ENCODE measurements around the gene ZNF492. TPM values are rescaled to one million over a fixed set of nuclear protein-coding genes. Genes with fewer than 3 reads are reported as not detected.
"Not testable (repeated sequence)": the region's sequence is repeated elsewhere in the genome, so short reads cannot be mapped to it uniquely, and the experiment has no call there.

ZNF492 gene
- total RNA-seq, 1 experiment from 2014 or later, result 3.0 TPM

DNA sequence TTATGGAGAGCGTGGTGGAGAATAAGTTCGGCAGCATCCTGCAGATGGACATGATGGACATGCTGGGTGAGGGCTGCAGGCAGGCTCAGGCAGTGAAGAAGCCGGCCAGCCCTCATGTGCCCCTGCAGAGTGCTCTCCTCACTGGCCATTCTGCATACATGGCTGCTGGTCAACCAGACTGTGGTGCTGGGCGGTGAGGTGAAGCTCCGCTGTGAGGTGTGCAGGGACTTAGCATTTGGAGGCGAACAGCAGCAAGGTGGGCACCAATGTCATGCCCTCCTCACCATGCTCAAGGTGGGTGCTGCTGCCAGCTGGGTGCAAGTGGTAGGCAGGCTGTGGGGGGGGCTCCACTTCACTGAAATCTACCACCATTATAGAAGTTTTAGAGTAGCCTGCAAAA, 5.7 kb upstream of the ZNF492 start:
- no peak for ATAC-seq
- Histone ChIP-seq H3K4me1 (ENCODE audit: insufficient read depth, low read length) (no peaks in the 10 kb centered on the region), H3K4me3 (ENCODE audit: low read length) (no peak overlapping the region), H3K36me3 (ENCODE audit: low read depth, low read length) (no peaks in the 10 kb centered on the region), H3K9me2 (replicated peaks; ENCODE audit: low read length) (no peaks in the 10 kb centered on the region), H3K79me2 (ENCODE audit: low read length) (no peaks in the 10 kb centered on the region), H3F3A (ENCODE audit: low read length, unreplicated experiment) (no peaks in the 10 kb centered on the region), H2AFZ (ENCODE audit: low read length) (no peak overlapping the region), H3K9me3 (ENCODE audit: low read length) (peaks cover 15% of the 10 kb centered on the region; the same call in 1 of the 2 replicates), H3K27me3 (ENCODE audit: low read length) (no peaks in the 10 kb centered on the region), H3K9ac (ENCODE audit: low read length) (no peak overlapping the region), H3K27ac (ENCODE audit: low read length) (no peak overlapping the region), H3K4me2 (ENCODE audit: low read length) (no peak overlapping the region), H4K20me1 (ENCODE audit: low read length) (no peaks in the 10 kb centered on the region)
- DNase-seq, result no peak
- BruUV-seq (replicated peaks), result no TSS peak
- POLR2A ChIA-PET (ENCODE audit: unreplicated experiment), result no interaction called here
- TF ChIP-seq, protein P1, sequence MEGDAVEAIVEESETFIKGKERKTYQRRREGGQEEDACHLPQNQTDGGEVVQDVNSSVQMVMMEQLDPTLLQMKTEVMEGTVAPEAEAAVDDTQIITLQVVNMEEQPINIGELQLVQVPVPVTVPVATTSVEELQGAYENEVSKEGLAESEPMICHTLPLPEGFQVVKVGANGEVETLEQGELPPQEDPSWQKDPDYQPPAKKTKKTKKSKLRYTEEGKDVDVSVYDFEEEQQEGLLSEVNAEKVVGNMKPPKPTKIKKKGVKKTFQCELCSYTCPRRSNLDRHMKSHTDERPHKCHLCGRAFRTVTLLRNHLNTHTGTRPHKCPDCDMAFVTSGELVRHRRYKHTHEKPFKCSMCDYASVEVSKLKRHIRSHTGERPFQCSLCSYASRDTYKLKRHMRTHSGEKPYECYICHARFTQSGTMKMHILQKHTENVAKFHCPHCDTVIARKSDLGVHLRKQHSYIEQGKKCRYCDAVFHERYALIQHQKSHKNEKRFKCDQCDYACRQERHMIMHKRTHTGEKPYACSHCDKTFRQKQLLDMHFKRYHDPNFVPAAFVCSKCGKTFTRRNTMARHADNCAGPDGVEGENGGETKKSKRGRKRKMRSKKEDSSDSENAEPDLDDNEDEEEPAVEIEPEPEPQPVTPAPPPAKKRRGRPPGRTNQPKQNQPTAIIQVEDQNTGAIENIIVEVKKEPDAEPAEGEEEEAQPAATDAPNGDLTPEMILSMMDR (conservative IDR thresholded peaks at IDR 0.05; ENCODE audit: low read depth, low read length), result no peak
- TF ChIP-seq EZH2phosphoT487 (IDR thresholded peaks at IDR 0.05; ENCODE audit: borderline replicate concordance, low read length), result no peak
- no peak for TF ChIP-seq EZH2 (IDR thresholded peaks at IDR 0.05; ENCODE audit: low read length, unreplicated experiment)
- CTCF ChIA-PET, result no interaction called here
- intact Hi-C loops (cut with micrococcal nuclease), result no loop called here

DNA sequence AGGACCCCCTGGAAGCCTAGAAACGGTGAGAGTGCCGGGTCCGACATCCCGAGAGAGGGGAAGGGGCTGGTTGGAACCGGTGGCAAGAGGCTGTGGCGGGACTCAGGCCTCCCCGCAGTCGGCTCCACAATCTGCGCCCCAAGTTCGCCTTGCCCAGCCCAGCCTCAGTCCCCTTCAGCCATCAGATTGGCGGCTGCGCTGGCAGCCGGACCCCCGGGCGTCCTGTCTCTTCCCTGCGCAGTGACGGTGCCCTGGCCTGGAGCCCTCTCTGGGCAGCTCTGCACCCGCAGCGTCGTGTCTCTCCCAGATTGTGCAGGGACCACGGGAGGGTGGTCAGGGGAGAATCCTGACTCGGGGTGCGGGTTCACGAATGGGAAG, 315 bp downstream of the ZNF492 start:
- intact Hi-C loops (cut with micrococcal nuclease), result no loop called here
- no peak for DNase-seq
- peak overlapping the region; percentile 75 for H3K4me2 ChIP-seq (ENCODE audit: low read length)
- peak overlapping the region; percentile 85 for H3K4me3 ChIP-seq (ENCODE audit: low read length)
- peak overlapping the region; percentile 68 for H3K9ac ChIP-seq (ENCODE audit: low read length)
- peak; percentile 45 for ATAC-seq
- H3K27ac ChIP-seq (ENCODE audit: low read length), result no peak overlapping the region
- no peaks in the 10 kb centered on the region for H3F3A ChIP-seq (ENCODE audit: low read length, unreplicated experiment)
- POLR2A ChIA-PET (ENCODE audit: unreplicated experiment), result no interaction called here
- H3K9me2 ChIP-seq (replicated peaks; ENCODE audit: low read length), result no peaks in the 10 kb centered on the region
- BruUV-seq (replicated peaks), result TSS peak; percentile 81
- no peaks in the 10 kb centered on the region for H3K4me1 ChIP-seq (ENCODE audit: insufficient read depth, low read length)
- H2AFZ ChIP-seq (ENCODE audit: low read length), result peak overlapping the region; percentile 77
- H4K20me1 ChIP-seq (ENCODE audit: low read length), result no peaks in the 10 kb centered on the region
- CTCF ChIA-PET, result no interaction called here
- peaks cover 7% of the 10 kb centered on the region; the same call in 1 of the 2 replicates for H3K36me3 ChIP-seq (ENCODE audit: low read depth, low read length)
- peaks cover 14% of the 10 kb centered on the region for H3K79me2 ChIP-seq (ENCODE audit: low read length)
- no peaks in the 10 kb centered on the region for H3K27me3 ChIP-seq (ENCODE audit: low read length)
- TF ChIP-seq EZH2phosphoT487 (IDR thresholded peaks at IDR 0.05; ENCODE audit: borderline replicate concordance, low read length) (no peak), EZH2 (IDR thresholded peaks at IDR 0.05; ENCODE audit: low read length, unreplicated experiment) (no peak)
- TF ChIP-seq, protein P1 (conservative IDR thresholded peaks at IDR 0.05; ENCODE audit: low read depth, low read length), result no peak
- H3K9me3 ChIP-seq (ENCODE audit: low read length), result peaks cover 17% of the 10 kb centered on the region

GRCh38 chr19:22685493-22685892, 51.4 kb downstream of the ZNF492 start:
- H2AFZ ChIP-seq (ENCODE audit: low read length); H3K4me1 ChIP-seq (ENCODE audit: insufficient read depth, low read length); H3K4me3 ChIP-seq (ENCODE audit: low read length); H3K4me2 ChIP-seq (ENCODE audit: low read length); H3K9ac ChIP-seq (ENCODE audit: low read length); BruUV-seq (replicated peaks); intact Hi-C loops (cut with micrococcal nuclease); H3K36me3 ChIP-seq (ENCODE audit: low read depth, low read length); CTCF ChIA-PET; H3K27ac ChIP-seq (ENCODE audit: low read length); H3K27me3 ChIP-seq (ENCODE audit: low read length); DNase-seq; H4K20me1 ChIP-seq (ENCODE audit: low read length); H3K79me2 ChIP-seq (ENCODE audit: low read length); ATAC-seq; H3K9me2 ChIP-seq (replicated peaks; ENCODE audit: low read length); POLR2A ChIA-PET (ENCODE audit: unreplicated experiment); H3F3A ChIP-seq (ENCODE audit: low read length, unreplicated experiment): not testable (repeated sequence)
- peaks cover 37% of the 10 kb centered on the region for H3K9me3 ChIP-seq (ENCODE audit: low read length)

DNA sequence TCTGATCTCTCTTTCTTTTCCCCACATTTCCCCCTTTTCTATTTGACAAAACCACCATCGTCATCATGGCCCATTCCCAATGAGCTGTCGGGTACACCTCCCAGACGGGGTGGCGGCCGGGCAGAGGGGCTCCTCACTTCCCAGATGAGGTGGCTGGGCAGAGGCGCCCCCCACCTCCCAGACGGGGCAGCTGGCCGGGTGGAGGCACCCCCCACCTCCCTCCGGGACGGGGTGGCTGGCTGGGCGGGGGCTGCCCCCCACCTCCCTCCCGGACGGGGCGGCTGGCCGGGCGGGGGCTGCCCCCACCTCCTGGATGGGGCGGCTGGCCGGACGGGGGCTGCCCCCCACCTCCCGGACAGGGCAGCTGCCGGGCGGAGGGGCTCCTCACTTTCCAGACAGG, 68.5 kb downstream of the ZNF492 start:
- H3K9me3 ChIP-seq (ENCODE audit: low read length); H3K4me2 ChIP-seq (ENCODE audit: low read length); H3K4me1 ChIP-seq (ENCODE audit: insufficient read depth, low read length); CTCF ChIA-PET; H3K27me3 ChIP-seq (ENCODE audit: low read length); intact Hi-C loops (cut with micrococcal nuclease); H3K9ac ChIP-seq (ENCODE audit: low read length); H3K79me2 ChIP-seq (ENCODE audit: low read length); H3F3A ChIP-seq (ENCODE audit: low read length, unreplicated experiment); DNase-seq; POLR2A ChIA-PET (ENCODE audit: unreplicated experiment); H3K4me3 ChIP-seq (ENCODE audit: low read length); H3K27ac ChIP-seq (ENCODE audit: low read length); H2AFZ ChIP-seq (ENCODE audit: low read length); BruUV-seq (replicated peaks); H3K36me3 ChIP-seq (ENCODE audit: low read depth, low read length); ATAC-seq; H4K20me1 ChIP-seq (ENCODE audit: low read length); H3K9me2 ChIP-seq (replicated peaks; ENCODE audit: low read length): not testable (repeated sequence)

DNA sequence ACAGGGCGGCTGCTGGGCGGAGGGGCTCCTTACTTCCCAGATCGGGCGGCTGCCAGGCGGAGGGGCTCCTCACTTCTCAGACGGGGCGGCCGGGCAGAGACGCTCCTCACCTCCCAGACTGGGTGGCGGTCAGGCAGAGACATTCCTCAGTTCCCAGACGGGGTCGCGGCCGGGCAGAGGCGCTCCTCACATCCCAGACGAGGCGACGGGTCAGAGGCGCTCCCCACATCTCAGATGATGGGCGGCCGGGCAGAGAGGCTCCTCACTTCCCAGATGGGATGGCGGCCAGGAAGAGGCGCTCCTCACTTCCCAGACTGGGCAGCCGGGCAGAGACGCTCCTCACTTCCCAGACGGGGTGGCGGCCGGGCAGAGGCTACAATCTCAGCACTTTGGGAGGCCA, 69.0 kb downstream of the ZNF492 start:
- H3K4me3 ChIP-seq (ENCODE audit: low read length); H3K4me1 ChIP-seq (ENCODE audit: insufficient read depth, low read length); H3K36me3 ChIP-seq (ENCODE audit: low read depth, low read length); H2AFZ ChIP-seq (ENCODE audit: low read length); H4K20me1 ChIP-seq (ENCODE audit: low read length); H3F3A ChIP-seq (ENCODE audit: low read length, unreplicated experiment); DNase-seq; ATAC-seq; H3K79me2 ChIP-seq (ENCODE audit: low read length); H3K9me2 ChIP-seq (replicated peaks; ENCODE audit: low read length); H3K27ac ChIP-seq (ENCODE audit: low read length); H3K27me3 ChIP-seq (ENCODE audit: low read length); H3K4me2 ChIP-seq (ENCODE audit: low read length); H3K9ac ChIP-seq (ENCODE audit: low read length); POLR2A ChIA-PET (ENCODE audit: unreplicated experiment); intact Hi-C loops (cut with micrococcal nuclease); BruUV-seq (replicated peaks); H3K9me3 ChIP-seq (ENCODE audit: low read length); CTCF ChIA-PET: not testable (repeated sequence)
